SK-N-SH (cell line): Measurements from ENCODE around the gene SYNGR3. TPM values are rescaled to one million over a fixed set of nuclear protein-coding genes. Genes with fewer than 3 reads are reported as not detected.

Experiments
- CTCF ChIA-PET: fragments of 300-600, 350-600 bp; formaldehyde crosslinking; extraction: SDS; loops from one replicate; lab custom pipeline; 2021; lab: Yijun Ruan, JAX
- POLR2A ChIA-PET: fragments of 350-600 bp; sonication (Branson Sonifier 250); formaldehyde crosslinking; extraction: SDS; loops from one replicate; lab custom pipeline; 2020; ENCODE audit warnings: antibody characterized with exemption, inconsistent platforms; lab: Yijun Ruan, JAX
- DNase-seq: peaks from one replicate; pipeline ENCODE4 v3.0.0; 2012
- H2AFZ ChIP-seq: fragments of 200-600 bp; sonication (generic); 2 replicates; pipeline ENCODE4 v1.8.1; 2016; ENCODE audit warnings: antibody characterized with exemption, mild to moderate bottlenecking, low read depth
- H3F3A ChIP-seq: fragments of 200-600 bp; sonication (generic); replicated peaks from 2 replicates; pipeline ENCODE3; 2016; ENCODE audit warnings: antibody characterized with exemption, mild to moderate bottlenecking; ENCODE audit not compliant: insufficient read depth
- H3K27ac ChIP-seq, 2 experiments: fragments of 200-500 bp in 1 of 2; fragments of 200-600 bp in 1 of 2; sonication (Bioruptor generic) in 1 of 2; sonication (generic), shearing (Covaris generic) in 1 of 2; 2 replicates each; pipeline versions ENCODE4 v1.5.1 to v1.6.1; 2014 to 2016; ENCODE audit warnings: low read depth in 2 of 2, inconsistent platforms in 1 of 2, low read length in 1 of 2, mild to moderate bottlenecking in 1 of 2, mixed read lengths in 1 of 2
- H3K27me3 ChIP-seq: fragments of 200-600 bp; sonication (generic), shearing (Covaris generic); 2 replicates; pipeline ENCODE4 v1.6.1; 2016; ENCODE audit warnings: mixed run types; ENCODE audit not compliant: insufficient read depth
- H3K36me3 ChIP-seq, 2 experiments: fragments of 200-500 bp in 1 of 2; fragments of 200-600 bp in 1 of 2; sonication (Bioruptor generic) in 1 of 2; sonication (generic) in 1 of 2; replicated peaks in 1 of 2; 2 replicates each; pipeline versions ENCODE3 to v1.5.1; 2014 to 2016; ENCODE audit warnings: low read length in 1 of 2, mild to moderate bottlenecking in 1 of 2; ENCODE audit not compliant: insufficient read depth in 2 of 2, control insufficient read depth in 1 of 2
- H3K4me1 ChIP-seq, 2 experiments: fragments of 200-500 bp in 1 of 2; fragments of 200-600 bp in 1 of 2; sonication (Bioruptor generic) in 1 of 2; sonication (generic), shearing (Covaris generic) in 1 of 2; 2 replicates each; pipeline versions ENCODE4 v1.5.1 to v1.6.1; 2014 to 2016; ENCODE audit warnings: low read depth in 1 of 2, low read length in 1 of 2, mixed run types in 1 of 2; ENCODE audit not compliant: insufficient read depth in 2 of 2, control insufficient read depth in 1 of 2
- H3K4me2 ChIP-seq: fragments of 200-600 bp; sonication (generic), shearing (Covaris generic); 2 replicates; pipeline ENCODE4 v1.6.1; 2017; ENCODE audit warnings: mixed run types
- H3K4me3 ChIP-seq, 2 experiments: fragments of 200-500 bp in 1 of 2; fragments of 200-600 bp in 1 of 2; sonication (Bioruptor generic) in 1 of 2; sonication (generic), shearing (Covaris generic) in 1 of 2; 2 replicates each; pipeline versions ENCODE4 v1.5.1 to v1.8.1; 2014 to 2016; ENCODE audit warnings: low read depth in 2 of 2, inconsistent platforms in 1 of 2, low read length in 1 of 2, mild to moderate bottlenecking in 1 of 2, mixed read lengths in 1 of 2, moderate library complexity in 1 of 2
- H3K79me2 ChIP-seq: fragments of 200-600 bp; sonication (generic); 2 replicates; pipeline ENCODE4 v1.8.1; 2017; ENCODE audit warnings: mild to moderate bottlenecking; ENCODE audit not compliant: insufficient read depth
- H3K9ac ChIP-seq: fragments of 200-600 bp; sonication (generic); 2 replicates; pipeline ENCODE4 v1.6.1; 2017; ENCODE audit warnings: mixed run types
- H3K9me2 ChIP-seq: fragments of 200-600 bp; sonication (generic); 2 replicates; pipeline ENCODE4 v1.6.1; 2017; ENCODE audit warnings: mixed run types
- H3K9me3 ChIP-seq: fragments of 200-600 bp; sonication (generic); 2 replicates; pipeline ENCODE4 v1.6.1; 2017; ENCODE audit warnings: mixed run types, mild to moderate bottlenecking, moderate library complexity
- H4K20me1 ChIP-seq: fragments of 200-600 bp; sonication (generic); 2 replicates; pipeline ENCODE4 v1.6.1; 2017; ENCODE audit warnings: mild to moderate bottlenecking, mixed run types; ENCODE audit not compliant: insufficient read depth
- EZH2phosphoT487 ChIP-seq: fragments of 200-600 bp; sonication (generic); IDR thresholded peaks from 2 replicates; pipeline ENCODE4 v1.6.1; 2017; ENCODE audit warnings: low read depth, mixed run types, mild to moderate bottlenecking, antibody characterized with exemption, moderate library complexity, borderline replicate concordance
- GABPA ChIP-seq: IDR thresholded peaks from 2 replicates; pipeline ENCODE4 v1.4.0; 2012; ENCODE audit warnings: low read depth, mild to moderate bottlenecking
- GATA2 ChIP-seq: sonication (generic); formaldehyde crosslinking; IDR thresholded peaks from 2 replicates; pipeline ENCODE4 v1.5.0; 2020; ENCODE audit warnings: mild to moderate bottlenecking, missing genetic modification reagents
- MEF2A ChIP-seq: IDR thresholded peaks from 2 replicates; pipeline ENCODE4 v1.4.0; 2012; ENCODE audit warnings: low read depth, borderline replicate concordance
- MXI1 ChIP-seq: IDR thresholded peaks from 2 replicates; pipeline ENCODE4 v1.6.1; 2012; ENCODE audit warnings: mild to moderate bottlenecking, low read depth, low read length, improper control_type of control experiment
- NFIC ChIP-seq: IDR thresholded peaks from 2 replicates; pipeline ENCODE4 v1.4.0; 2012; ENCODE audit warnings: borderline replicate concordance
- NRF1 ChIP-seq: IDR thresholded peaks from 2 replicates; pipeline ENCODE4 v1.6.1; 2012; ENCODE audit warnings: low read depth, mild to moderate bottlenecking, low read length
- PBX3 ChIP-seq: IDR thresholded peaks from 2 replicates; pipeline ENCODE4; 2012
- RAD21 ChIP-seq: IDR thresholded peaks from 2 replicates; pipeline ENCODE4 v1.6.1; 2012; ENCODE audit warnings: mild to moderate bottlenecking, low read length
- REST ChIP-seq: IDR thresholded peaks from 2 replicates; pipeline ENCODE4 v1.6.1; 2012; ENCODE audit warnings: mild to moderate bottlenecking, low read depth, low read length, moderate library complexity
- RXRA ChIP-seq: IDR thresholded peaks from 2 replicates; pipeline ENCODE4 v1.4.0; 2012; ENCODE audit warnings: low read depth, mild to moderate bottlenecking, borderline replicate concordance
- SIN3A ChIP-seq: IDR thresholded peaks from 2 replicates; pipeline ENCODE4 v1.6.1; 2012; ENCODE audit warnings: low read depth, mild to moderate bottlenecking, low read length, moderate library complexity, borderline replicate concordance
- TAF1 ChIP-seq: IDR thresholded peaks from 2 replicates; pipeline ENCODE4 v1.6.1; 2012; ENCODE audit warnings: low read depth, mild to moderate bottlenecking, low read length, moderate library complexity, borderline replicate concordance
- TCF12 ChIP-seq: IDR thresholded peaks from 2 replicates; pipeline ENCODE4 v1.4.0; 2012
- USF2 ChIP-seq: fragments of 150-350 bp; IDR thresholded peaks from 2 replicates; pipeline ENCODE4 v1.6.1; 2017; ENCODE audit warnings: antibody characterized with exemption, low read length, low read depth, borderline replicate concordance
- WGBS: methylation state at CpG from one replicate; pipeline ENCODE4 v1.1.6; 2017; ENCODE audit warnings: low lambda C conversion rate; 5-methylcytosine and 5-hydroxymethylcytosine counted together
- polyA plus RNA-seq, 3 experiments: library from polyadenylated mRNA; depleted of rRNA; stranded (reverse); fragments of >200 nt; gene quantifications; 2 replicates each; pipeline ENCODE4 v1.2.3, GENCODE V29; 2012
- TF ChIP-seq, protein P1 (sequence below): IDR thresholded peaks from 2 replicates; pipeline ENCODE4 v1.4.0; 2012; ENCODE audit warnings: low read depth, borderline replicate concordance
- TF ChIP-seq, protein P2 (sequence below): IDR thresholded peaks from 2 replicates; pipeline ENCODE4 v1.4.0; 2012; ENCODE audit warnings: low read depth

Gene SYNGR3
- polyA plus RNA-seq, 1 of the 3 experiments (the other 2 are of a cell fraction), result 10.7 TPM

- Histone ChIP-seq H2AFZ (no peak overlapping the region), H3K4me2 (no peak overlapping the region), H3K27ac (no peak overlapping the region), H3K27me3 (no peaks in the 10 kb centered on the region), H3F3A (no peaks in the 10 kb centered on the region), H3K9me3 (no peaks in the 10 kb centered on the region), H3K36me3 (no peaks in the 10 kb centered on the region), H3K4me3 (no peak overlapping the region), H3K79me2 (no peaks in the 10 kb centered on the region), H3K4me1 (peaks cover 0 to 9% of the 10 kb centered on the region in 2 experiments; a peak in 1 of 4 replicates), H4K20me1 (no peaks in the 10 kb centered on the region), H3K9ac (no peak overlapping the region), H3K9me2 (no peaks in the 10 kb centered on the region)
- no peak for DNase-seq
- ChIA-PET CTCF (interaction anchor here (1.1 to 2.1 kb wide), 3 partner anchors 8 to 21 kb away, joined by 3 to 13 read pairs (median 5); no protein-coding TSS in a partner anchor), POLR2A (no interaction called here)
- TF ChIP-seq, protein P1, sequence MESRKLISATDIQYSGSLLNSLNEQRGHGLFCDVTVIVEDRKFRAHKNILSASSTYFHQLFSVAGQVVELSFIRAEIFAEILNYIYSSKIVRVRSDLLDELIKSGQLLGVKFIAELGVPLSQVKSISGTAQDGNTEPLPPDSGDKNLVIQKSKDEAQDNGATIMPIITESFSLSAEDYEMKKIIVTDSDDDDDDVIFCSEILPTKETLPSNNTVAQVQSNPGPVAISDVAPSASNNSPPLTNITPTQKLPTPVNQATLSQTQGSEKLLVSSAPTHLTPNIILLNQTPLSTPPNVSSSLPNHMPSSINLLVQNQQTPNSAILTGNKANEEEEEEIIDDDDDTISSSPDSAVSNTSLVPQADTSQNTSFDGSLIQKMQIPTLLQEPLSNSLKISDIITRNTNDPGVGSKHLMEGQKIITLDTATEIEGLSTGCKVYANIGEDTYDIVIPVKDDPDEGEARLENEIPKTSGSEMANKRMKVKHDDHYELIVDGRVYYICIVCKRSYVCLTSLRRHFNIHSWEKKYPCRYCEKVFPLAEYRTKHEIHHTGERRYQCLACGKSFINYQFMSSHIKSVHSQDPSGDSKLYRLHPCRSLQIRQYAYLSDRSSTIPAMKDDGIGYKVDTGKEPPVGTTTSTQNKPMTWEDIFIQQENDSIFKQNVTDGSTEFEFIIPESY, result no peak
- TF ChIP-seq USF2 (no peak), MEF2A (no peak), EZH2phosphoT487 (no peak), GATA2 (CRISPR knock-in tag) (no peak), TCF12 (no peak), RAD21 (no peak), RXRA (no peak), TAF1 (no peak), PBX3 (no peak), SIN3A (no peak), MXI1 (no peak), REST (no peak), GABPA (no peak), NFIC (no peak), NRF1 (no peak)
- TF ChIP-seq, protein P2, sequence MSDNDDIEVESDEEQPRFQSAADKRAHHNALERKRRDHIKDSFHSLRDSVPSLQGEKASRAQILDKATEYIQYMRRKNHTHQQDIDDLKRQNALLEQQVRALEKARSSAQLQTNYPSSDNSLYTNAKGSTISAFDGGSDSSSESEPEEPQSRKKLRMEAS, result no peak
- WGBS, result 83% methylated on average over 5 of the region's 19 CpGs
These were observed 39.2 kb upstream of the SYNGR3 start for GRCh38 chr16:1950559-1950958.
